Caco-2 (cell line): ENCODE measurements around the gene RUNX1. TPM values are rescaled to one million over a fixed set of nuclear protein-coding genes. Genes with fewer than 3 reads are reported as not detected.

ENCODE experiments used
- BruUV-seq: library from RNA; stranded (reverse); fragments of 400-500 nt; replicated peaks from 2 replicates; lab custom pipeline; 2021; lab: Mats Ljungman, UMichigan
- CTCF ChIA-PET: fragments of 300-600 bp; sonication (Branson Sonifier 250); formaldehyde crosslinking; loops from one replicate; lab custom pipeline; 2022; ENCODE audit warnings: antibody characterized with exemption; lab: Charles Lee
- POLR2A ChIA-PET: fragments of 300-600 bp; sonication (Branson Sonifier 250); formaldehyde crosslinking; loops from one replicate; lab custom pipeline; 2022; ENCODE audit warnings: antibody characterized with exemption; lab: Charles Lee
- DNase-seq, 2 experiments: peaks; one replicate each; pipeline versions ENCODE4 v3.0.0 to v3.0.0-alpha.2; 2020 to 2022
- H3K27me3 ChIP-seq: replicated peaks from 2 replicates; pipeline ENCODE4 v1.6.0; 2011; ENCODE audit warnings: low read length; ENCODE audit not compliant: control insufficient read depth, insufficient read depth
- H3K36me3 ChIP-seq: 2 replicates; pipeline ENCODE4 v1.5.1; 2011; ENCODE audit warnings: low read length; ENCODE audit not compliant: control insufficient read depth, insufficient read depth
- H3K4me1 ChIP-seq: fragments of 250-450 bp; sonication (Bioruptor Pico); 2 replicates; pipeline ENCODE4 v1.5.1; 2020; ENCODE audit warnings: mild to moderate bottlenecking
- H3K4me3 ChIP-seq: 2 replicates; pipeline ENCODE4 v1.5.1; 2011; ENCODE audit warnings: low read depth, mild to moderate bottlenecking, control low read depth, low read length
- H3K9me3 ChIP-seq: fragments of 250-450 bp; sonication (Bioruptor Pico); 2 replicates; pipeline ENCODE4 v1.5.1; 2020; ENCODE audit warnings: mild to moderate bottlenecking, moderate library complexity
- H3K27ac Mint-ChIP-seq: one replicate; pipeline ENCODE4 v1.8.0; 2022; ENCODE audit warnings: mixed read lengths; ENCODE audit not compliant: unreplicated experiment
- H3K27me3 Mint-ChIP-seq: one replicate; pipeline ENCODE4 v1.8.0; 2022; ENCODE audit warnings: mixed read lengths; ENCODE audit not compliant: insufficient read depth, unreplicated experiment
- H3K36me3 Mint-ChIP-seq: one replicate; pipeline ENCODE4 v1.8.0; 2022; ENCODE audit warnings: mild to moderate bottlenecking, mixed read lengths; ENCODE audit not compliant: insufficient read depth, unreplicated experiment
- H3K4me1 Mint-ChIP-seq: one replicate; pipeline ENCODE4 v1.8.0; 2022; ENCODE audit warnings: low read depth, mixed read lengths; ENCODE audit not compliant: unreplicated experiment
- H3K4me3 Mint-ChIP-seq: one replicate; pipeline ENCODE4 v1.8.0; 2022; ENCODE audit warnings: mild to moderate bottlenecking, moderate library complexity, mixed read lengths; ENCODE audit not compliant: unreplicated experiment
- H3K9me3 Mint-ChIP-seq: one replicate; pipeline ENCODE4 v1.8.0; 2022; ENCODE audit warnings: mixed read lengths; ENCODE audit not compliant: unreplicated experiment
- CTCF ChIP-seq, 2 experiments: fragments of 200-600 bp in 1 of 2; IDR thresholded peaks; 1 replicate in 1 of 2; 2 replicates in 1 of 2; pipeline versions ENCODE4 v1.5.1 to v1.8.0; 2011 to 2022; ENCODE audit warnings: antibody characterized with exemption in 1 of 2, control low read depth in 1 of 2, inconsistent platforms in 1 of 2, low read depth in 1 of 2, low read length in 1 of 2, mild to moderate bottlenecking in 1 of 2, moderate library complexity in 1 of 2; ENCODE audit not compliant: insufficient read depth in 1 of 2, severe bottlenecking in 1 of 2, unreplicated experiment in 1 of 2
- intact Hi-C: fragments of 100-400 bp; cut with micrococcal nuclease; formaldehyde crosslinking; loops from one replicate; pipeline ENCODE4 v1.10.0; 2022; ENCODE audit not compliant: unreplicated experiment
- total RNA-seq: library from RNA; stranded (reverse); gene quantifications from 2 replicates; pipeline ENCODE4 v1.2.3, GENCODE V29; 2022

The RUNX1 gene
- total RNA-seq, 1 experiment from 2014 or later = 11.7 TPM

- no peak overlapping the region for H3K4me3 ChIP-seq
- H3K9me3 Mint-ChIP-seq = no peaks in the 10 kb centered on the region
- intact Hi-C loops = no loop called here
- ChIA-PET POLR2A (no interaction called here), CTCF (no interaction called here)
- TF ChIP-seq CTCF (IDR thresholded peaks at IDR 0.05; ENCODE audit: insufficient read depth in 1 of 2, low read depth in 1 of 2, low read length in 1 of 2, severe bottlenecking in 1 of 2, unreplicated experiment in 1 of 2) = no peak
- H3K9me3 ChIP-seq = no peaks in the 10 kb centered on the region
- BruUV-seq = no TSS peak
- H3K4me1 ChIP-seq = peaks cover 11% of the 10 kb centered on the region
- H3K36me3 Mint-ChIP-seq = no peaks in the 10 kb centered on the region
- H3K27me3 ChIP-seq = no peaks in the 10 kb centered on the region
- H3K4me1 Mint-ChIP-seq = peaks cover 13% of the 10 kb centered on the region
- no peak for DNase-seq
- no peak overlapping the region for H3K27ac Mint-ChIP-seq
- H3K4me3 Mint-ChIP-seq = no peak overlapping the region
- no peaks in the 10 kb centered on the region for H3K27me3 Mint-ChIP-seq
- no peaks in the 10 kb centered on the region for H3K36me3 ChIP-seq
These were observed 64.6 kb downstream of the RUNX1 start for GRCh38 chr21:34984356-34985058.

- Histone ChIP-seq H3K4me1 (peaks cover 11% of the 10 kb centered on the region), H3K36me3 (no peaks in the 10 kb centered on the region), H3K27me3 (no peaks in the 10 kb centered on the region), H3K4me3 (no peak overlapping the region), H3K9me3 (no peaks in the 10 kb centered on the region)
- ChIA-PET POLR2A (no interaction called here), CTCF (no interaction called here)
- peaks cover 13% of the 10 kb centered on the region for H3K4me1 Mint-ChIP-seq
- no peak for TF ChIP-seq CTCF (IDR thresholded peaks at IDR 0.05; ENCODE audit: insufficient read depth in 1 of 2, low read depth in 1 of 2, low read length in 1 of 2, severe bottlenecking in 1 of 2, unreplicated experiment in 1 of 2)
- DNase-seq = no peak
- H3K9me3 Mint-ChIP-seq = no peaks in the 10 kb centered on the region
- no peaks in the 10 kb centered on the region for H3K36me3 Mint-ChIP-seq
- intact Hi-C loops = no loop called here
- H3K4me3 Mint-ChIP-seq = no peak overlapping the region
- BruUV-seq = no TSS peak
- no peaks in the 10 kb centered on the region for H3K27me3 Mint-ChIP-seq
- no peak overlapping the region for H3K27ac Mint-ChIP-seq
These were observed 65.4 kb downstream of the RUNX1 start for GRCh38 chr21:34983680-34984086.

- CTCF ChIA-PET = no interaction called here
- H3K27ac Mint-ChIP-seq = no peak overlapping the region
- H3K9me3 Mint-ChIP-seq = no peaks in the 10 kb centered on the region
- H3K27me3 ChIP-seq = no peaks in the 10 kb centered on the region
- no peaks in the 10 kb centered on the region for H3K9me3 ChIP-seq
- no peak overlapping the region for H3K4me3 Mint-ChIP-seq
- BruUV-seq = no TSS peak
- peaks cover 11% of the 10 kb centered on the region for H3K4me1 ChIP-seq
- H3K4me3 ChIP-seq = no peak overlapping the region
- no peaks in the 10 kb centered on the region for H3K27me3 Mint-ChIP-seq
- no peak for TF ChIP-seq CTCF (IDR thresholded peaks at IDR 0.05; ENCODE audit: insufficient read depth in 1 of 2, low read depth in 1 of 2, low read length in 1 of 2, severe bottlenecking in 1 of 2, unreplicated experiment in 1 of 2)
- peaks cover 8% of the 10 kb centered on the region for H3K4me1 Mint-ChIP-seq
- intact Hi-C loops = no loop called here
- POLR2A ChIA-PET = no interaction called here
- no peaks in the 10 kb centered on the region for H3K36me3 Mint-ChIP-seq
- H3K36me3 ChIP-seq = no peaks in the 10 kb centered on the region
- DNase-seq = no peak
These were observed 67.3 kb downstream of the RUNX1 start for GRCh38 chr21:34981791-34982190.
